ENCODE measurements around the gene MLLT10. TPM values are rescaled to one million over a fixed set of nuclear protein-coding genes. Genes with fewer than 3 reads are reported as not detected.

Gene MLLT10
- total RNA-seq, 1 experiment from 2014 or later = 83.6 TPM

GRCh38 chr10:21733710-21734109, 199.7 kb downstream of the MLLT10 start:
- peaks cover 25% of the 10 kb centered on the region; the same call in 1 of the 2 replicates for H3K36me3 ChIP-seq (ENCODE audit: insufficient read depth, low read length)
- H2AFZ ChIP-seq (ENCODE audit: low read length) = no peak overlapping the region
- peaks cover 4% of the 10 kb centered on the region; the same call in 1 of the 2 replicates for H3K4me1 ChIP-seq (ENCODE audit: low read length)
- no peaks in the 10 kb centered on the region for H3K9me2 ChIP-seq (replicated peaks; ENCODE audit: insufficient read depth, low read length)
- H3K27me3 ChIP-seq (ENCODE audit: low read length) = no peaks in the 10 kb centered on the region
- H3K9me3 ChIP-seq (ENCODE audit: low read length) = no peaks in the 10 kb centered on the region
- H3K4me3 ChIP-seq (ENCODE audit: low read length) = no peak overlapping the region
- no peaks in the 10 kb centered on the region for H4K20me1 ChIP-seq (ENCODE audit: insufficient read depth, low read depth, low read length)
- no peak overlapping the region for H3K4me2 ChIP-seq (ENCODE audit: low read depth, low read length, poor library complexity, severe bottlenecking)
- H3K9ac ChIP-seq (ENCODE audit: low read length) = no peak overlapping the region
- H3K79me2 ChIP-seq (ENCODE audit: low read length) = peaks cover 7% of the 10 kb centered on the region
- no peak for DNase-seq
- no peak overlapping the region for H3K27ac ChIP-seq (ENCODE audit: low read length)

- peaks cover 43% of the 10 kb centered on the region; the same call in 1 of the 2 replicates for H3K36me3 ChIP-seq (ENCODE audit: insufficient read depth, low read length)
- no peaks in the 10 kb centered on the region for H3K9me2 ChIP-seq (replicated peaks; ENCODE audit: insufficient read depth, low read length)
- H3K9me3 ChIP-seq (ENCODE audit: low read length) = no peaks in the 10 kb centered on the region
- H3K4me3 ChIP-seq (ENCODE audit: low read length) = no peak overlapping the region
- no peaks in the 10 kb centered on the region for H4K20me1 ChIP-seq (ENCODE audit: insufficient read depth, low read depth, low read length)
- H3K4me2 ChIP-seq (ENCODE audit: low read depth, low read length, poor library complexity, severe bottlenecking) = no peak overlapping the region
- no peak for DNase-seq
- H3K27me3 ChIP-seq (ENCODE audit: low read length) = no peaks in the 10 kb centered on the region
- H2AFZ ChIP-seq (ENCODE audit: low read length) = no peak overlapping the region
- H3K27ac ChIP-seq (ENCODE audit: low read length) = no peak overlapping the region
- peaks cover 7% of the 10 kb centered on the region for H3K79me2 ChIP-seq (ENCODE audit: low read length)
- H3K9ac ChIP-seq (ENCODE audit: low read length) = no peak overlapping the region
- no peaks in the 10 kb centered on the region for H3K4me1 ChIP-seq (ENCODE audit: low read length)
Observed at GRCh38 chr10:21737106-21737505, 203.1 kb downstream of the MLLT10 start.

- H3K9ac ChIP-seq (ENCODE audit: low read length) = no peak overlapping the region
- no peaks in the 10 kb centered on the region for H3K79me2 ChIP-seq (ENCODE audit: low read length)
- no peaks in the 10 kb centered on the region for H3K4me1 ChIP-seq (ENCODE audit: low read length)
- H3K4me3 ChIP-seq (ENCODE audit: low read length) = no peak overlapping the region
- H3K9me2 ChIP-seq (replicated peaks; ENCODE audit: insufficient read depth, low read length) = no peaks in the 10 kb centered on the region
- peaks cover 23% of the 10 kb centered on the region; the same call in 1 of the 2 replicates for H3K36me3 ChIP-seq (ENCODE audit: insufficient read depth, low read length)
- no peak overlapping the region for H3K27ac ChIP-seq (ENCODE audit: low read length)
- H2AFZ ChIP-seq (ENCODE audit: low read length) = no peak overlapping the region
- H3K27me3 ChIP-seq (ENCODE audit: low read length) = no peaks in the 10 kb centered on the region
- no peaks in the 10 kb centered on the region for H4K20me1 ChIP-seq (ENCODE audit: insufficient read depth, low read depth, low read length)
- no peak overlapping the region for H3K4me2 ChIP-seq (ENCODE audit: low read depth, low read length, poor library complexity, severe bottlenecking)
- DNase-seq = no peak
- H3K9me3 ChIP-seq (ENCODE audit: low read length) = no peaks in the 10 kb centered on the region
Observed at GRCh38 chr10:21740989-21741388, 207.0 kb downstream of the MLLT10 start.

- H3K27me3 ChIP-seq (ENCODE audit: low read length) = no peaks in the 10 kb centered on the region
- H3K9ac ChIP-seq (ENCODE audit: low read length) = no peak overlapping the region
- no peaks in the 10 kb centered on the region for H3K9me2 ChIP-seq (replicated peaks; ENCODE audit: insufficient read depth, low read length)
- H3K4me2 ChIP-seq (ENCODE audit: low read depth, low read length, poor library complexity, severe bottlenecking) = no peak overlapping the region
- no peak for DNase-seq
- no peak overlapping the region for H3K27ac ChIP-seq (ENCODE audit: low read length)
- no peaks in the 10 kb centered on the region for H4K20me1 ChIP-seq (ENCODE audit: insufficient read depth, low read depth, low read length)
- H3K9me3 ChIP-seq (ENCODE audit: low read length) = no peaks in the 10 kb centered on the region
- no peaks in the 10 kb centered on the region for H3K79me2 ChIP-seq (ENCODE audit: low read length)
- H2AFZ ChIP-seq (ENCODE audit: low read length) = no peak overlapping the region
- no peak overlapping the region for H3K4me3 ChIP-seq (ENCODE audit: low read length)
- no peaks in the 10 kb centered on the region for H3K4me1 ChIP-seq (ENCODE audit: low read length)
- H3K36me3 ChIP-seq (ENCODE audit: insufficient read depth, low read length) = peaks cover 23% of the 10 kb centered on the region; the same call in 1 of the 2 replicates
Observed at GRCh38 chr10:21742740-21743412, 208.8 kb downstream of the MLLT10 start.

- no peak overlapping the region for H2AFZ ChIP-seq (ENCODE audit: low read length)
- H3K4me2 ChIP-seq (ENCODE audit: low read depth, low read length, poor library complexity, severe bottlenecking) = no peak overlapping the region
- H3K9ac ChIP-seq (ENCODE audit: low read length) = no peak overlapping the region
- H3K79me2 ChIP-seq (ENCODE audit: low read length) = no peaks in the 10 kb centered on the region
- DNase-seq = no peak
- peaks cover 18% of the 10 kb centered on the region; the same call in 1 of the 2 replicates for H3K36me3 ChIP-seq (ENCODE audit: insufficient read depth, low read length)
- no peak overlapping the region for H3K27ac ChIP-seq (ENCODE audit: low read length)
- no peaks in the 10 kb centered on the region for H3K9me2 ChIP-seq (replicated peaks; ENCODE audit: insufficient read depth, low read length)
- H4K20me1 ChIP-seq (ENCODE audit: insufficient read depth, low read depth, low read length) = no peaks in the 10 kb centered on the region
- H3K27me3 ChIP-seq (ENCODE audit: low read length) = no peaks in the 10 kb centered on the region
- H3K4me3 ChIP-seq (ENCODE audit: low read length) = no peak overlapping the region
- no peaks in the 10 kb centered on the region for H3K4me1 ChIP-seq (ENCODE audit: low read length)
- no peaks in the 10 kb centered on the region for H3K9me3 ChIP-seq (ENCODE audit: low read length)
Observed at GRCh38 chr10:21744223-21744622, 210.2 kb downstream of the MLLT10 start.

- H4K20me1 ChIP-seq (ENCODE audit: insufficient read depth, low read depth, low read length) = no peaks in the 10 kb centered on the region
- H3K4me3 ChIP-seq (ENCODE audit: low read length) = no peak overlapping the region
- no peaks in the 10 kb centered on the region for H3K9me3 ChIP-seq (ENCODE audit: low read length)
- H3K27me3 ChIP-seq (ENCODE audit: low read length) = no peaks in the 10 kb centered on the region
- no peak overlapping the region for H2AFZ ChIP-seq (ENCODE audit: low read length)
- no peaks in the 10 kb centered on the region for H3K4me1 ChIP-seq (ENCODE audit: low read length)
- no peaks in the 10 kb centered on the region for H3K9me2 ChIP-seq (replicated peaks; ENCODE audit: insufficient read depth, low read length)
- no peak overlapping the region for H3K27ac ChIP-seq (ENCODE audit: low read length)
- H3K36me3 ChIP-seq (ENCODE audit: insufficient read depth, low read length) = 0 out of 2 replicates have a peak, but pooled peaks cover 5% of the 10 kb centered on the region
- no peak for DNase-seq
- H3K9ac ChIP-seq (ENCODE audit: low read length) = no peak overlapping the region
- no peak overlapping the region for H3K4me2 ChIP-seq (ENCODE audit: low read depth, low read length, poor library complexity, severe bottlenecking)
- H3K79me2 ChIP-seq (ENCODE audit: low read length) = no peaks in the 10 kb centered on the region
Observed at GRCh38 chr10:21746118-21746517, 212.1 kb downstream of the MLLT10 start.

- Histone ChIP-seq H3K79me2 (ENCODE audit: low read length) (no peaks in the 10 kb centered on the region), H3K36me3 (ENCODE audit: insufficient read depth, low read length) (0 out of 2 replicates have a peak, but pooled peaks cover 5% of the 10 kb centered on the region), H3K9me3 (ENCODE audit: low read length) (no peaks in the 10 kb centered on the region), H2AFZ (ENCODE audit: low read length) (no peak overlapping the region), H4K20me1 (ENCODE audit: insufficient read depth, low read depth, low read length) (no peaks in the 10 kb centered on the region), H3K4me2 (ENCODE audit: low read depth, low read length, poor library complexity, severe bottlenecking) (no peak overlapping the region), H3K27me3 (ENCODE audit: low read length) (no peaks in the 10 kb centered on the region), H3K27ac (ENCODE audit: low read length) (no peak overlapping the region), H3K9ac (ENCODE audit: low read length) (no peak overlapping the region), H3K9me2 (replicated peaks; ENCODE audit: insufficient read depth, low read length) (no peaks in the 10 kb centered on the region), H3K4me1 (ENCODE audit: low read length) (no peaks in the 10 kb centered on the region), H3K4me3 (ENCODE audit: low read length) (no peak overlapping the region)
- no peak for DNase-seq
Observed at GRCh38 chr10:21747809-21748208, 213.8 kb downstream of the MLLT10 start.

- Histone ChIP-seq H3K9me3 (ENCODE audit: low read length) (no peaks in the 10 kb centered on the region), H3K79me2 (ENCODE audit: low read length) (no peaks in the 10 kb centered on the region), H2AFZ (ENCODE audit: low read length) (no peak overlapping the region), H3K4me2 (ENCODE audit: low read depth, low read length, poor library complexity, severe bottlenecking) (no peak overlapping the region), H3K4me3 (ENCODE audit: low read length) (no peak overlapping the region), H3K4me1 (ENCODE audit: low read length) (no peaks in the 10 kb centered on the region), H3K27me3 (ENCODE audit: low read length) (no peaks in the 10 kb centered on the region), H3K27ac (ENCODE audit: low read length) (no peak overlapping the region), H3K36me3 (ENCODE audit: insufficient read depth, low read length) (no peaks in the 10 kb centered on the region), H3K9me2 (replicated peaks; ENCODE audit: insufficient read depth, low read length) (no peaks in the 10 kb centered on the region), H3K9ac (ENCODE audit: low read length) (no peak overlapping the region), H4K20me1 (ENCODE audit: insufficient read depth, low read depth, low read length) (no peaks in the 10 kb centered on the region)
- DNase-seq = no peak
Observed at GRCh38 chr10:21749788-21750187, 215.8 kb downstream of the MLLT10 start.

Measured in Karpas-422 (cell line).